Measurements from ENCODE around the gene ARPC5.

GRCh38 chr1:183676586-183677189 lies 41.1 kb upstream of the ARPC5 start:
- no peak for TF ChIP-seq CTCF (IDR thresholded peaks at IDR 0.05)
- TF ChIP-seq POLR2A (IDR thresholded peaks at IDR 0.05): no peak
